ENCODE measurements around the gene C4orf54. TPM values are rescaled to one million over a fixed set of nuclear protein-coding genes. Genes with fewer than 3 reads are reported as not detected.

Gene C4orf54
- total RNA-seq (ENCODE audit: low replicate concordance) = 0.05 TPM in 1 of 2 replicates, not detected in the other
- long read RNA-seq = 0 reads

DNA sequence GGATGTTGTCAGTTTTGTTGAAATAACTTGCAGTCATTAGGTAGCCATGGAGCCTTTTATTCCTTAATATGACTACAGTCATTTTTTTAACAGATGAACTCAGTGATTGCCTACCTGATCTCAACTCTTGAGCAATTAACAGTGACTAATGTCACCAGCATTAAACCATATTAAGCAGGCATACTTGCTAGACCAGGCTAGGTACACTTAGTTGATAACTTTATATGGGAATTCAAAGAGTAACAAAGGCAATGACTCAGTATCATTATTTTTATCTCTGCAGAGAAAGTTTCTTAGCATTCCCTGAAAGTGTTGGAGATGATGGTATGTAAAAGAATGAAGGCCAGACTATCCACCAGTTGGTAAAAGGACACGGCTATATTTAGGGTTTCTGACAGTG lies at the start of gene C4orf54:
C4orf54 (minus strand) TSS at position 31 of the 400 bp plus-strand sequence. CDS start 3,180 bp downstream, outside the sequence.
- H3K36me3 Mint-ChIP-seq = no peaks in the 10 kb centered on the region
- H3K4me3 Mint-ChIP-seq = no peak within 1 kb of the TSS
- H3K27me3 Mint-ChIP-seq = no peaks in the 10 kb centered on the region
- no peak within 1 kb of the TSS for H3K27ac Mint-ChIP-seq
- H3K9me3 Mint-ChIP-seq = no peaks in the 10 kb centered on the region
- no peak for TF ChIP-seq CTCF (conservative IDR thresholded peaks at IDR 0.05)
- no peak for DNase-seq (ENCODE audit: extremely low spot score, unreplicated experiment)
- no peaks in the 10 kb centered on the region for H3K4me1 Mint-ChIP-seq (ENCODE audit: unreplicated experiment)

DNA sequence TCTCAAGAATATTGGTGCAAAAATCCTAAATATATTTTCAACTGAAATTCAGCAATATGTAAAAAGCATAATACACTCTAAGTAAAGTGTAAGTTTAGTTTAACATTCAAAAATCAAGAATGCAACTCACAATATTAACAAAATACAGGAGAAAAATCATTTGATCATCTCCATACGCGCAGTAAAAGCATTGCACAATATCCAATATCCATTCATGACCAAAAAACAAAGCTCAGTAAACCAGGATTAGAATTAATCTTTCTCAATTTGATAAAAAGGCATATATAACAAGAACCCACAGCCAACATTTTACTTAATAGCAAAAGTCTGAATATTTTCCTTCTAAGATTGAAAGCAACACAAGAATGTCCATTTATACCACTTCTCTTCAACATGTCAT lies 48.3 kb upstream of the C4orf54 start:
- H3K36me3 Mint-ChIP-seq = no peaks in the 10 kb centered on the region
- no peak overlapping the region for H3K4me3 Mint-ChIP-seq
- DNase-seq (ENCODE audit: extremely low spot score, unreplicated experiment) = no peak
- peaks cover 3% of the 10 kb centered on the region for H3K27me3 Mint-ChIP-seq
- no peaks in the 10 kb centered on the region for H3K4me1 Mint-ChIP-seq (ENCODE audit: unreplicated experiment)
- no peak overlapping the region for H3K27ac Mint-ChIP-seq
- no peak for TF ChIP-seq CTCF (conservative IDR thresholded peaks at IDR 0.05)
- peaks cover under 1% of the 10 kb centered on the region for H3K9me3 Mint-ChIP-seq

DNA sequence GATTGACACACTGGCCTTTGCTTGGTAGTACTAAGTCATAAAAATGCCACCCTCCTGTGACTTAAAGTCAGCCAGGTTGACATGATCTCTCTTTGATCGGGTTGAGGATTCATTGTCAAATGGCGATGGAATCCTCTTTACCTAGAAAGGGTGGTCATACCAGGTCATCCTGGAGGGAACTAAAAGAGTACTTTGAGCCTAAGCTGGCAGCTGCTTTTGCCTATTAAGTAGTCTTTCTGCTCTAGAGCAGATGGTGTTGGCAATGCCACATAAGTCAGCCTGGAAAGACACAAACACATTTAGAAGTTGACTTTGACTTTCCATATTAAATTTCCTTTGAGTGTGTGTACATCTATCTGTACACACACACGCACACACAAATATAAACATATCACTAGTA lies 39.2 kb upstream of the C4orf54 start:
- no peaks in the 10 kb centered on the region for H3K9me3 Mint-ChIP-seq

DNA sequence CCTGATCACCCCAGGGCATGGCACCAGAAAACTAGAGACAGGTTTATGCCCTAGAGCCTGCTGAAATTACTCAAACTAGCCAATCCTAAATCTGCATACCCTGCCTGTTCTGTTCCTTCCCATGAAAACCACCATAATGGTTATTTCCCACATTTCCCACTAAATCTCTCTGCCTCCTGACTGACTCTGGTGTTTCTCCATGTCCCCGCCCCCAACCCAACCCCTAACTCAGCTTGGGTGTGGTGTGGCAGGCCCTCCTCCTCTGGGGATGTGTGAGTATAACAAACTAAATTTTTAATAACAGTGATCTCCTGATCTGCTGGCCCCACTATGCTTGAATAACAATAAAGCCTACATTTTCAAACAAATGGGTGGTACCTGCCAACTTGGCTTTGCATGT lies 35.5 kb upstream of the C4orf54 start:
- DNase-seq (ENCODE audit: extremely low spot score, unreplicated experiment) = no peak
- no peaks in the 10 kb centered on the region for H3K27me3 Mint-ChIP-seq
- no peak for TF ChIP-seq CTCF (conservative IDR thresholded peaks at IDR 0.05)
- H3K36me3 Mint-ChIP-seq = no peaks in the 10 kb centered on the region
- H3K9me3 Mint-ChIP-seq = peaks cover 8% of the 10 kb centered on the region
- no peak overlapping the region for H3K4me3 Mint-ChIP-seq
- no peaks in the 10 kb centered on the region for H3K4me1 Mint-ChIP-seq (ENCODE audit: unreplicated experiment)
- H3K27ac Mint-ChIP-seq = no peak overlapping the region

More for the DNA sequence above, 39.2 kb upstream of the C4orf54 start:
- H3K27ac Mint-ChIP-seq = no peak overlapping the region
- TF ChIP-seq CTCF (conservative IDR thresholded peaks at IDR 0.05) = no peak
- no peaks in the 10 kb centered on the region for H3K4me1 Mint-ChIP-seq (ENCODE audit: unreplicated experiment)
- H3K36me3 Mint-ChIP-seq = no peaks in the 10 kb centered on the region
- no peak overlapping the region for H3K4me3 Mint-ChIP-seq
- H3K27me3 Mint-ChIP-seq = no peaks in the 10 kb centered on the region
- no peak for DNase-seq (ENCODE audit: extremely low spot score, unreplicated experiment)

- DNase-seq (ENCODE audit: extremely low spot score, unreplicated experiment) = no peak
- no peak overlapping the region for H3K27ac Mint-ChIP-seq
- H3K4me3 Mint-ChIP-seq = no peak overlapping the region
- no peaks in the 10 kb centered on the region for H3K36me3 Mint-ChIP-seq
- peaks cover 8% of the 10 kb centered on the region for H3K9me3 Mint-ChIP-seq
- TF ChIP-seq CTCF (conservative IDR thresholded peaks at IDR 0.05) = no peak
- H3K27me3 Mint-ChIP-seq = no peaks in the 10 kb centered on the region
- no peaks in the 10 kb centered on the region for H3K4me1 Mint-ChIP-seq (ENCODE audit: unreplicated experiment)
Measured at GRCh38 chr4:99690990-99691389, 33.4 kb upstream of the C4orf54 start.

DNA sequence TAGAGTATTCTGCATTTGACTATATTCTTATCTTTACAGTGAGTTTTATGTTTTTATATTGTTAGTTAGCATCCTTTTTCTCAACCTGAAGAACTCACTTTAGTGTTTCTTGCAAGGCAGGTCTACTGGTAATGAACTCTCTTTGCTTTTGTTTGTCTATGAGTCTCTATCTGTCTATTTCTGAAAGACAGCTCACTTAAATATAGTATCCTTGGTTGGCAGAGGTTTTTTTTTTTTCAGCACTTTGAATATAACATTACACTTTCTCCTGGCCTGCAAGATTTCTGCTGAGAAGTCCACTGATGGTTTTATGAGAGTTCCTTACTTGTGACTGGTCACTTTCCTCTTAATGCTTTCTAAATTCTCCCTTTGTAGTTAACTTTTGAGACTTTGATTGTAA lies 32.8 kb upstream of the C4orf54 start:
- Mint-ChIP-seq H3K4me1 (ENCODE audit: unreplicated experiment) (no peaks in the 10 kb centered on the region), H3K9me3 (peaks cover 8% of the 10 kb centered on the region), H3K27me3 (no peaks in the 10 kb centered on the region), H3K36me3 (no peaks in the 10 kb centered on the region), H3K4me3 (no peak overlapping the region), H3K27ac (no peak overlapping the region)
- DNase-seq (ENCODE audit: extremely low spot score, unreplicated experiment) = no peak
- TF ChIP-seq CTCF (conservative IDR thresholded peaks at IDR 0.05) = no peak
